Fibroblast of mammary gland (primary cell): ENCODE measurements around the gene SYNE1.
"Not testable (repeated sequence)": the region's sequence is repeated elsewhere in the genome, so short reads cannot be mapped to it uniquely, and the experiment has no call there.

Experiments used
- DNase-seq: peaks from one replicate; pipeline ENCODE4 v3.0.0-alpha.2; 2010; ENCODE audit warnings: low read depth
- H3K4me3 ChIP-seq: 2 replicates; pipeline ENCODE4 v1.5.1; 2011; ENCODE audit warnings: low read depth, mild to moderate bottlenecking, low read length, moderate library complexity; ENCODE audit not compliant: control insufficient read depth
- CTCF ChIP-seq: conservative IDR thresholded peaks from 2 replicates; pipeline ENCODE4 v1.5.1; 2011; ENCODE audit warnings: low read depth, low read length, inconsistent platforms; ENCODE audit not compliant: control insufficient read depth, insufficient read depth

The SYNE1 gene

DNA sequence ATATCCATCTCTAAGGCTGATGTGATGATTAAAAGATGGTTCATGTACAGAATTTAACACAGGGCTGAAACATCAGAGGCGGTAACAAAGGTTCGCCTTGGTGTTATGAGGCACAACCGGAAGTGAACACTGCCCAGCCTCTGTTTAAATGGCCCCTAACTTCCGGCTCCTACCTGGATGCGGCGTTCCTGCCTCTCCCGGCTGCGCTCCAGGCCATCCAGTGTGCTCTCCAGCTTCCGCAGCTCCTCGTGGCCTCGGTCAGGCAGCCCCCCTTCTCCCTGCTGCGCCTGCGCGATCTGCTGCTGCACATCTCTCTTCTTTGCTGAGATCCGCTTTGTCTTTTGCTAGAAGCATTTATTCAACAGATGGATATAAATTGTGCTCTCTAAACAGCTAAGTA is 195.3 kb downstream of the SYNE1 start:
- TF ChIP-seq CTCF = no peak
- no peak for DNase-seq
- H3K4me3 ChIP-seq = no peak overlapping the region

DNA sequence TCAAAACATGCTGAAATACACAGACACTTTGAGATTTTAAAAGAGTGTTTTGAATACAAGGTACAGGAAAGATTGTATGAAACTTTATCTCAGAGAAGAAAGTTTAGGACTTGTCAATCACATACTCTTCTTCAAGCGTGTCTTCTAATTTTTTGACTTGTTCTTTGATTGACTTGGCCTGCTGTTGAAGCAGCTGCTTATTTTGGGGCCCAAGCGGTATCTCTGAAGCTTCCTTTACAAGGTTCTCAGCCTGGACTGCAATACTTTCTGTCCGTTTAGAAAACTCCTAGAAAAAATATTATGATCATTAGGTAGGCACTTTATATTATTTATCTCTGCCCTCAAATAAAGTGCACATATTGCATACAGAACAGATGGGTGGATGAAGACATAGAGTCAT is 201.3 kb downstream of the SYNE1 start:
- DNase-seq = no peak
- no peak overlapping the region for H3K4me3 ChIP-seq
- no peak for TF ChIP-seq CTCF

DNA sequence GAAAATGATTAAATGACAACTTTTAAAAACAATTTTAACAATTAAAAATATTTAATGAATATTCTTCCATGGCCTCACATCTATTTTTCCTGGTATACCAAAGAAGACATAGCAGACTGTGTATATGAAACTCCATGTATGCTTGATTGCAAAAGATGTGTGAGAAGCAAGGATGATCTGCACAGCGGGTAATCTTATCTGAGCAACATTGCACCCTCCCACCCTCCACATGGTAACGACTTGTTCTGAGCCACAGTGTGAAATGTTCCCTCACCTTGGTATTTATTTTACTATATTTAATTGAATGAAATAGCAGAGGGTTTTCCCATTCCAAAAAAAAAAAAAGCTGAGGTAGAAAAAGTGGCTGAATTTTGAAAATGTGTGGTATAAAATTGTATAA is 204.4 kb downstream of the SYNE1 start:
- DNase-seq = no peak
- H3K4me3 ChIP-seq = no peak overlapping the region
- no peak for TF ChIP-seq CTCF

GRCh38 chr6:152428126-152428525 is 209.0 kb downstream of the SYNE1 start:
- no peak for DNase-seq
- H3K4me3 ChIP-seq = no peak overlapping the region
- TF ChIP-seq CTCF = no peak

DNA sequence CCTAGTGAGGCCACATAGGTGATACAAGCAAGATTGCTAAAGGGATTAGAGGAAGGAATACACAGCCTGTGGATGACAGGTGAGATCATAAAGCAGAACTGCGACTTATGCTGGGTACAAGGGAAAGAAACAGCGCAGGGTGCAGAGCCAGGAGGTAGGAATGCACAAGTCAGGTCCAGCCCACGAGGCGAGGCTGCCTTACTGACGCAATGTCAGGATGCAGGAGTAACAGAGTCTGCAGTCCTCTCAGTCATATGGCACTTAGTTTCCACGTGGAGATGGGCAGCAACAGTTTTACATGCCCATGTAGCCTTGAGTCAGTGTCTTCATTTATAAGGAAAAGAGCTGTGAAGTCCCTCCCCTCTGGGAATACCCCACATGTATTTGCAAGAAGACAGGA is 210.9 kb downstream of the SYNE1 start:
- TF ChIP-seq CTCF = no peak
- H3K4me3 ChIP-seq = no peak overlapping the region
- DNase-seq = no peak

GRCh38 chr6:152423216-152424103 is 213.7 kb downstream of the SYNE1 start:
- TF ChIP-seq CTCF = no peak
- no peak for DNase-seq
- no peak overlapping the region for H3K4me3 ChIP-seq

DNA sequence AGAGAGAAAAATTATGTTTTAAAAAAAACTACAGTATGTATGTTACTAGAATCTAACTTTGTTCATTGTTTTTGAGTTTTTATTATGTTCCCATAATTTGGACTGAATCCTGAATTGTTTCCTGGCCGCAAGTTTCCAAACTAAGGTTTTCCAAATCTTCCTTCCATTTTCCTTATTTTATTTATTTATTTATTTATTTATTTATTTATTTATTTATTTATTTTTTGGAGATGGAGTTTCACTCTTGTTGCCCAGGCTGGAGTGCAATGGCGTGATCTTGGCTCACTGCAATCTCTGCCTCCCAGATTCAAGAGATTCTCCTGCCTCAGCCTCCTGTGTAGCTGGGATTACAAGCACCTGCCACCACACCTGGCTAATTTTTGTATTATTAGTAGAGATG is 215.7 kb downstream of the SYNE1 start:
- H3K4me3 ChIP-seq, DNase-seq: not testable (repeated sequence)
